Measurements from ENCODE around the gene IL1RL1. TPM values are rescaled to one million over a fixed set of nuclear protein-coding genes. Genes with fewer than 3 reads are reported as not detected.

IL1RL1 gene
- polyA plus RNA-seq, 2 of the 4 experiments (the other 2 are of a cell fraction), result 0.04 to 0.84 TPM

DNA sequence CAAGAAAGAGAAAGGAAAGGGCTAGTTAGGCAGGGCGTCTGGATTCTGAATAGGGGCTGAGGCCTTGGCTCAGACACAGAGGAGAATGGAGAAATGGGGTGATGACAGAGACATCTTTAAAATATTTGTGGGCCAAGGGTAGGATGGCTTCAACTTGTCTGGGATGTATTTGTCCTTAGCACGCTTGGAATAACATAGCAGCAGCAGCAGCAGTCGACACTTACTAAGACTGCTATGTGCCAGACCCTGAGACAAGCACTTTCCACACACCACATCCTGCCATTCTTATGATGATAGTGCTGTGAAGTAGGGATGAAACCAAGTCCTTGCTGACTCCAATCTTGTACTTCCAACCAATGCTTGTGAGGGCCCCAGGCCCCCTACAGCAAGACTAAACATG, 2.6 kb downstream of the IL1RL1 start:
- Histone ChIP-seq H3K27ac (no peak overlapping the region), H3K4me3 (no peak overlapping the region), H3K9me3 (no peaks in the 10 kb centered on the region; the same call in 2 of the 3 replicates), H3K4me2 (no peak overlapping the region), H3K4me1 (no peaks in the 10 kb centered on the region)
- TF ChIP-seq CHD4 (IDR thresholded peaks at IDR 0.05; ENCODE audit: borderline replicate concordance), result no peak
- TF ChIP-seq RCOR1 (IDR thresholded peaks at IDR 0.05; ENCODE audit: low read depth, low read length), result no peak
- TF ChIP-seq ZSCAN20 (CRISPR knock-in tag; IDR thresholded peaks at IDR 0.05), result no peak
- TF ChIP-seq EHMT2 (IDR thresholded peaks at IDR 0.05; ENCODE audit: low read depth), result no peak
- no peak for TF ChIP-seq EHF (CRISPR knock-in tag; IDR thresholded peaks at IDR 0.05)
- TF ChIP-seq BHLHE40 (IDR thresholded peaks at IDR 0.05; ENCODE audit: low read depth, low read length), result no peak
- TF ChIP-seq HOXB13 (CRISPR knock-in tag; IDR thresholded peaks at IDR 0.05; ENCODE audit: low read depth), result no peak
- TF ChIP-seq, protein P1, sequence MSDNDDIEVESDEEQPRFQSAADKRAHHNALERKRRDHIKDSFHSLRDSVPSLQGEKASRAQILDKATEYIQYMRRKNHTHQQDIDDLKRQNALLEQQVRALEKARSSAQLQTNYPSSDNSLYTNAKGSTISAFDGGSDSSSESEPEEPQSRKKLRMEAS (IDR thresholded peaks at IDR 0.05), result no peak
- TF ChIP-seq, protein P2, sequence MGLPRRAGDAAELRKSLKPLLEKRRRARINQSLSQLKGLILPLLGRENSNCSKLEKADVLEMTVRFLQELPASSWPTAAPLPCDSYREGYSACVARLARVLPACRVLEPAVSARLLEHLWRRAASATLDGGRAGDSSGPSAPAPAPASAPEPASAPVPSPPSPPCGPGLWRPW (IDR thresholded peaks at IDR 0.05), result no peak
- TF ChIP-seq HDAC2 (IDR thresholded peaks at IDR 0.05), result no peak
- TF ChIP-seq HOXA7 (CRISPR knock-in tag; IDR thresholded peaks at IDR 0.05), result no peak
- TF ChIP-seq, protein P3, sequence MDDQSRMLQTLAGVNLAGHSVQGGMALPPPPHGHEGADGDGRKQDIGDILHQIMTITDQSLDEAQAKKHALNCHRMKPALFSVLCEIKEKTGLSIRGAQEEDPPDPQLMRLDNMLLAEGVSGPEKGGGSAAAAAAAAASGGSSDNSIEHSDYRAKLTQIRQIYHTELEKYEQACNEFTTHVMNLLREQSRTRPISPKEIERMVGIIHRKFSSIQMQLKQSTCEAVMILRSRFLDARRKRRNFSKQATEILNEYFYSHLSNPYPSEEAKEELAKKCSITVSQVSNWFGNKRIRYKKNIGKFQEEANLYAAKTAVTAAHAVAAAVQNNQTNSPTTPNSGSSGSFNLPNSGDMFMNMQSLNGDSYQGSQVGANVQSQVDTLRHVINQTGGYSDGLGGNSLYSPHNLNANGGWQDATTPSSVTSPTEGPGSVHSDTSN (IDR thresholded peaks at IDR 0.05), result no peak
- TF ChIP-seq, protein P4, sequence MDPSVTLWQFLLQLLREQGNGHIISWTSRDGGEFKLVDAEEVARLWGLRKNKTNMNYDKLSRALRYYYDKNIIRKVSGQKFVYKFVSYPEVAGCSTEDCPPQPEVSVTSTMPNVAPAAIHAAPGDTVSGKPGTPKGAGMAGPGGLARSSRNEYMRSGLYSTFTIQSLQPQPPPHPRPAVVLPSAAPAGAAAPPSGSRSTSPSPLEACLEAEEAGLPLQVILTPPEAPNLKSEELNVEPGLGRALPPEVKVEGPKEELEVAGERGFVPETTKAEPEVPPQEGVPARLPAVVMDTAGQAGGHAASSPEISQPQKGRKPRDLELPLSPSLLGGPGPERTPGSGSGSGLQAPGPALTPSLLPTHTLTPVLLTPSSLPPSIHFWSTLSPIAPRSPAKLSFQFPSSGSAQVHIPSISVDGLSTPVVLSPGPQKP (IDR thresholded peaks at IDR 0.05; ENCODE audit: low read depth, low read length), result no peak
- TF ChIP-seq JUN (IDR thresholded peaks at IDR 0.05), result no peak
- no peak for TF ChIP-seq CBX2 (IDR thresholded peaks at IDR 0.05; ENCODE audit: borderline replicate concordance, low read depth)
- no peak for TF ChIP-seq ZC3H11A (IDR thresholded peaks at IDR 0.05)
- no peak for TF ChIP-seq CEBPB (IDR thresholded peaks at IDR 0.05)
- TF ChIP-seq CBX8 (IDR thresholded peaks at IDR 0.05), result no peak
- POLR2A ChIA-PET, result no interaction called here
- DNase-seq (ENCODE audit: low read depth in 1 of 2, low spot score in 1 of 2) (no peak), FAIRE-seq (no peak), ATAC-seq (no peak)
- WGBS (ENCODE audit: missing lambda C conversion rate), result 60% methylated on average over 3 of the region's 3 CpGs
- CTCF ChIA-PET, result no interaction called here

DNA sequence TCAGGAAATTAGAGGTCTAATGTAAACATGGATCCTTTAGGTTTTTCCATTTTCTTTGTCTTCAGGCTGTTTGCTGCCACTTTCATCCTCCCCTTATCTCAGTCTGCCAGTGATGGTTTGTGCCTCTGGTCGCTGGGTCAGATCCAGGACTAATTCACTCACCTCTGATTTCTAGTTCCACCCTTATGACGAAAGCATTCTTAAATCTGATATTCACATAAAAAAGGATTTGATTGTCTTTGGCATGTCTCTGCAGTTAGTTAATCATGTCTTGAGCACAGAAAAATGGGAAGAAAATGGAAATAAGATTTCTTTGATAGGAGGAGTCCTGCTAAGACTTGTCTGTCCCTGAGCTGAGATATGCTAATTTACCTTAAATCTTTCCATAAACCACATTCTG, 4.6 kb downstream of the IL1RL1 start:
- ChIA-PET POLR2A (no interaction called here), CTCF (no interaction called here)
- TF ChIP-seq PHF8 (IDR thresholded peaks at IDR 0.05; ENCODE audit: borderline replicate concordance, low read depth), result no peak
- no peak for TF ChIP-seq HOXB13 (CRISPR knock-in tag; IDR thresholded peaks at IDR 0.05; ENCODE audit: low read depth)
- TF ChIP-seq, protein P3 (IDR thresholded peaks at IDR 0.05), result no peak
- no peak for TF ChIP-seq NR3C1 (IDR thresholded peaks at IDR 0.05)
- TF ChIP-seq SREBF2 (IDR thresholded peaks at IDR 0.05), result no peak
- TF ChIP-seq, protein P2 (IDR thresholded peaks at IDR 0.05), result no peak
- TF ChIP-seq RCOR1 (IDR thresholded peaks at IDR 0.05; ENCODE audit: low read depth, low read length), result no peak
- TF ChIP-seq, protein P4 (IDR thresholded peaks at IDR 0.05; ENCODE audit: low read depth, low read length), result no peak
- TF ChIP-seq RARB (CRISPR knock-in tag; IDR thresholded peaks at IDR 0.05), result no peak
- TF ChIP-seq ESRRA (IDR thresholded peaks at IDR 0.05; ENCODE audit: borderline replicate concordance, low read length), result no peak
- no peak for TF ChIP-seq ZC3H11A (IDR thresholded peaks at IDR 0.05)
- no peak for TF ChIP-seq RFX5 (IDR thresholded peaks at IDR 0.05)
- no peak for ATAC-seq
- H3K9me3 ChIP-seq, result no peaks in the 10 kb centered on the region; the same call in 2 of the 3 replicates
- 55% methylated on average over 2 of the region's 2 CpGs for WGBS (ENCODE audit: missing lambda C conversion rate)
- H3K27ac ChIP-seq, result no peak overlapping the region
- H3K4me2 ChIP-seq, result no peak overlapping the region
- no peak overlapping the region for H3K4me3 ChIP-seq
- no peak for DNase-seq (ENCODE audit: low read depth in 1 of 2, low spot score in 1 of 2)
- no peaks in the 10 kb centered on the region for H3K4me1 ChIP-seq
- FAIRE-seq, result no peak
